Measurements from ENCODE around the gene NLRP7.
"Not testable (repeated sequence)": the region's sequence is repeated elsewhere in the genome, so short reads cannot be mapped to it uniquely, and the experiment has no call there.

DNA sequence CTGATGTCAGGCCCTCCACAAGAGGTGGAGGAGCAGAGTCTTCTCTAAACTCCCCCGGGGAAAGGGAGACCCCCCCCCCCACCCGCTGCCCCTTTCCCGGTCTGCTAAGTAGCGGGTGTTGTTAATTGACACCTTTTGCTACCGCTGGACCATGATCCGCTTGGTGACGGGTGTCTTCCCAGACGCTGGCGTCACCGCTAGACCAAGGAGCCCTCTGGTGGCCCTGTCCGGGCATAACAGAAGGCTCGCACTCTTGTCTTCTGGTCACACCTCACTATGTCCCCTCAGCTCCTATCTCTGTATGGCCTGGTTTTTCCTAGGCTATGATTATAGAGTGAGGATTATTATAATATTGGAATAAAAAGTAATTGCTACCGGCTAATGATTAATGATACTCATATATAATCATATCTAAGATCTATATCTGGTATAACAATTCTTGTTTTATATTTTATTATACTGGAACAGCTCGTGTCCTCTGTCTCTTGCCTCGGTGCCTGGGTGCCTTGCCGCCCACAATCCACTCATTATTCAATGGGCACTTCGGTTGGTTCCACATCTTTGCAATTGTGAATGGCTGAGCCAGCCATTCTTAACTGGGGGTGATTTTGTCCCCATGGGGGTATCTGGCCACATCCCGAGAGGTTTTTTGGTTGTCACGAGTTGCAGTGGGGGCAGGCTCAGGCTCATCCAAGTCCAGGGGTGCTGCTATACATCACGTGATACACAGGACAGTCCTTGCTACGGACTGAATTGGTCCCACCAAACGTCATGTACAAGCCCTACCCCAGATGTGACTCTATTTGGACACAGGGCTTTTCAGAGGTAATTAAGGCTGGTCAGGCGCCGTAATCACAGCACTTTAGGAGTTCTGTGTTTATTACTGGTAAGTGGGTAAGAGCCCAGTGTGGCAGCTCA lies 27.4 kb downstream of the NLRP7 start:
- TF ChIP-seq, protein P1, sequence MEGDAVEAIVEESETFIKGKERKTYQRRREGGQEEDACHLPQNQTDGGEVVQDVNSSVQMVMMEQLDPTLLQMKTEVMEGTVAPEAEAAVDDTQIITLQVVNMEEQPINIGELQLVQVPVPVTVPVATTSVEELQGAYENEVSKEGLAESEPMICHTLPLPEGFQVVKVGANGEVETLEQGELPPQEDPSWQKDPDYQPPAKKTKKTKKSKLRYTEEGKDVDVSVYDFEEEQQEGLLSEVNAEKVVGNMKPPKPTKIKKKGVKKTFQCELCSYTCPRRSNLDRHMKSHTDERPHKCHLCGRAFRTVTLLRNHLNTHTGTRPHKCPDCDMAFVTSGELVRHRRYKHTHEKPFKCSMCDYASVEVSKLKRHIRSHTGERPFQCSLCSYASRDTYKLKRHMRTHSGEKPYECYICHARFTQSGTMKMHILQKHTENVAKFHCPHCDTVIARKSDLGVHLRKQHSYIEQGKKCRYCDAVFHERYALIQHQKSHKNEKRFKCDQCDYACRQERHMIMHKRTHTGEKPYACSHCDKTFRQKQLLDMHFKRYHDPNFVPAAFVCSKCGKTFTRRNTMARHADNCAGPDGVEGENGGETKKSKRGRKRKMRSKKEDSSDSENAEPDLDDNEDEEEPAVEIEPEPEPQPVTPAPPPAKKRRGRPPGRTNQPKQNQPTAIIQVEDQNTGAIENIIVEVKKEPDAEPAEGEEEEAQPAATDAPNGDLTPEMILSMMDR (conservative IDR thresholded peaks at IDR 0.05; ENCODE audit: low read depth, low read length), result peak; percentile 48; the same call in 1 of the 2 replicates
- TF ChIP-seq EZH2 (IDR thresholded peaks at IDR 0.05; ENCODE audit: low read length, unreplicated experiment), result not testable (repeated sequence)

Data from PC-3 (cell line).